Stimulated activated effector memory CD8-positive, alpha-beta T cell treated with anti-CD3 and anti-CD28 coated beads, Interleukin-12 subunit alpha, Interleukin-12 subunit beta, amount 100 ng/mL, for 72 hours (primary cell): Measurements from ENCODE around the gene PRAMEF12.
"Not testable (repeated sequence)": the region's sequence is repeated elsewhere in the genome, so short reads cannot be mapped to it uniquely, and the experiment has no call there.

ENCODE experiments used
- ATAC-seq: fragments of 150-1000 bp; cut with Tn5 transposase; 2 replicates; pipeline ENCODE4 v1.10.0; 2021
- DNase-seq, 2 donors: peaks; one replicate each; pipeline ENCODE4 v3.0.0; 2021 to 2022; ENCODE audit warnings: low spot score in 2 of 2
- H3K27ac Mint-ChIP-seq: one replicate; pipeline ENCODE4 v1.8.0; 2022; ENCODE audit warnings: mild to moderate bottlenecking, mixed read lengths
- H3K36me3 Mint-ChIP-seq: one replicate; pipeline ENCODE4 v1.8.0; 2022; ENCODE audit warnings: mild to moderate bottlenecking, mixed read lengths
- H3K4me1 Mint-ChIP-seq: one replicate; pipeline ENCODE4 v1.8.0; 2022; ENCODE audit warnings: mixed read lengths
- H3K4me3 Mint-ChIP-seq: one replicate; pipeline ENCODE4 v1.8.0; 2022; ENCODE audit warnings: mild to moderate bottlenecking, mixed read lengths
- H3K9me3 Mint-ChIP-seq: one replicate; pipeline ENCODE4 v1.8.0; 2022; ENCODE audit warnings: mixed read lengths

The PRAMEF12 gene

GRCh38 chr1:12783783-12784182 lies 10.2 kb downstream of the PRAMEF12 start:
- H3K27ac Mint-ChIP-seq, ATAC-seq, H3K9me3 Mint-ChIP-seq, H3K36me3 Mint-ChIP-seq, H3K4me1 Mint-ChIP-seq, DNase-seq, H3K4me3 Mint-ChIP-seq: not testable (repeated sequence)

- DNase-seq, H3K9me3 Mint-ChIP-seq, H3K4me1 Mint-ChIP-seq, ATAC-seq, H3K27ac Mint-ChIP-seq, H3K36me3 Mint-ChIP-seq, H3K4me3 Mint-ChIP-seq: not testable (repeated sequence)
These were observed 11.2 kb downstream of the PRAMEF12 start for GRCh38 chr1:12784729-12785128.

GRCh38 chr1:12791097-12791496 lies 17.6 kb downstream of the PRAMEF12 start, which contains the start of gene PRAMEF1:
TSS of gene PRAMEF1 (plus strand) at chr1:12791397. CDS start at chr1:12793228, 1,831 bp downstream.
- H3K4me3 Mint-ChIP-seq, H3K36me3 Mint-ChIP-seq, H3K27ac Mint-ChIP-seq, H3K4me1 Mint-ChIP-seq, H3K9me3 Mint-ChIP-seq, DNase-seq, ATAC-seq: not testable (repeated sequence)

- peaks cover 2% of the 10 kb centered on the region for H3K9me3 Mint-ChIP-seq
- DNase-seq: no peak
- H3K36me3 Mint-ChIP-seq: no peaks in the 10 kb centered on the region
- ATAC-seq: no peak
- no peak overlapping the region for H3K27ac Mint-ChIP-seq
- H3K4me1 Mint-ChIP-seq: no peaks in the 10 kb centered on the region
- no peak overlapping the region for H3K4me3 Mint-ChIP-seq
These were observed 25.4 kb downstream of the PRAMEF12 start for GRCh38 chr1:12798911-12799310.

- no peaks in the 10 kb centered on the region for H3K4me1 Mint-ChIP-seq
- no peak for DNase-seq
- no peak for ATAC-seq
- no peak overlapping the region for H3K27ac Mint-ChIP-seq
- H3K36me3 Mint-ChIP-seq: no peaks in the 10 kb centered on the region
- H3K4me3 Mint-ChIP-seq: no peak overlapping the region
- H3K9me3 Mint-ChIP-seq: peaks cover 4% of the 10 kb centered on the region
These were observed 26.2 kb downstream of the PRAMEF12 start for GRCh38 chr1:12799730-12800129.

GRCh38 chr1:12809933-12810332 lies 36.4 kb downstream of the PRAMEF12 start:
- H3K4me1 Mint-ChIP-seq: no peaks in the 10 kb centered on the region
- no peak overlapping the region for H3K4me3 Mint-ChIP-seq
- ATAC-seq: no peak
- peaks cover 6% of the 10 kb centered on the region for H3K9me3 Mint-ChIP-seq
- H3K36me3 Mint-ChIP-seq: no peaks in the 10 kb centered on the region
- DNase-seq: no peak
- H3K27ac Mint-ChIP-seq: no peak overlapping the region

GRCh38 chr1:12810691-12811408 lies 37.3 kb downstream of the PRAMEF12 start:
- H3K27ac Mint-ChIP-seq: no peak overlapping the region
- H3K9me3 Mint-ChIP-seq: peaks cover 2% of the 10 kb centered on the region
- H3K4me1 Mint-ChIP-seq: no peaks in the 10 kb centered on the region
- no peak overlapping the region for H3K4me3 Mint-ChIP-seq
- ATAC-seq: no peak
- no peak for DNase-seq
- no peaks in the 10 kb centered on the region for H3K36me3 Mint-ChIP-seq

- H3K4me3 Mint-ChIP-seq: no peak overlapping the region
- ATAC-seq (no peak), DNase-seq (no peak)
- no peaks in the 10 kb centered on the region for H3K36me3 Mint-ChIP-seq
- H3K4me1 Mint-ChIP-seq: no peaks in the 10 kb centered on the region
- H3K9me3 Mint-ChIP-seq: no peaks in the 10 kb centered on the region
- H3K27ac Mint-ChIP-seq: no peak overlapping the region
These were observed 37.9 kb downstream of the PRAMEF12 start for GRCh38 chr1:12811409-12811784.

GRCh38 chr1:12819061-12819460 lies 45.5 kb downstream of the PRAMEF12 start:
- H3K9me3 Mint-ChIP-seq, H3K27ac Mint-ChIP-seq, H3K4me3 Mint-ChIP-seq, DNase-seq, H3K36me3 Mint-ChIP-seq, ATAC-seq, H3K4me1 Mint-ChIP-seq: not testable (repeated sequence)
